B cell (primary cell): ENCODE data around the gene GRHPR.
"Not testable (repeated sequence)": the region's sequence is repeated elsewhere in the genome, so short reads cannot be mapped to it uniquely, and the experiment has no call there.

Source experiments
- CTCF ChIP-seq: fragments of 200-600 bp; IDR thresholded peaks from one replicate; pipeline ENCODE4 v1.8.0; 2022; ENCODE audit warnings: antibody characterized with exemption, mild to moderate bottlenecking
- EZH2 ChIP-seq: IDR thresholded peaks from 2 replicates; pipeline ENCODE4 v1.6.1; 2012; ENCODE audit warnings: borderline replicate concordance, low read depth, mild to moderate bottlenecking, moderate library complexity, low read length; ENCODE audit not compliant: insufficient read depth, poor library complexity, severe bottlenecking

GRCh38 chr9:37477443-37477842 is 54.9 kb downstream of the GRHPR start:
- not testable (repeated sequence) for TF ChIP-seq CTCF, EZH2
